Measurements from ENCODE around the gene MZT1.
"Not testable (repeated sequence)": the region's sequence is repeated elsewhere in the genome, so short reads cannot be mapped to it uniquely, and the experiment has no call there.

The MZT1 gene

GRCh38 chr13:72728290-72728605 lies 819 bp upstream of the MZT1 start:
- Histone ChIP-seq H3K27ac (ENCODE audit: insufficient read depth, low read length, poor library complexity, severe bottlenecking) (peak overlapping the region; percentile 62), H3K4me1 (ENCODE audit: control insufficient read depth, insufficient read depth, low read length, poor library complexity, severe bottlenecking) (peaks cover 9% of the 10 kb centered on the region), H3K27me3 (replicated peaks; ENCODE audit: control insufficient read depth, insufficient read depth, low read length, poor library complexity, severe bottlenecking) (no peaks in the 10 kb centered on the region), H3K9me3 (ENCODE audit: control insufficient read depth, low read length) (no peaks in the 10 kb centered on the region), H3K4me3 (ENCODE audit: insufficient read depth, low read depth, low read length, poor library complexity, severe bottlenecking) (peak overlapping the region; percentile 83), H3K36me3 (ENCODE audit: control insufficient read depth, insufficient read depth, low read length) (peaks cover 3% of the 10 kb centered on the region)
- DNase-seq = no peak

- H3K27ac ChIP-seq (ENCODE audit: insufficient read depth, low read length, poor library complexity, severe bottlenecking) = peak overlapping the region; percentile 68
- no peaks in the 10 kb centered on the region for H3K9me3 ChIP-seq (ENCODE audit: control insufficient read depth, low read length)
- H3K4me1 ChIP-seq (ENCODE audit: control insufficient read depth, insufficient read depth, low read length, poor library complexity, severe bottlenecking) = peaks cover 9% of the 10 kb centered on the region
- H3K27me3 ChIP-seq (replicated peaks; ENCODE audit: control insufficient read depth, insufficient read depth, low read length, poor library complexity, severe bottlenecking) = no peaks in the 10 kb centered on the region
- peak; percentile 0 to 46 (median 15) for DNase-seq
- peaks cover 3% of the 10 kb centered on the region for H3K36me3 ChIP-seq (ENCODE audit: control insufficient read depth, insufficient read depth, low read length)
- peak overlapping the region; percentile 83 for H3K4me3 ChIP-seq (ENCODE audit: insufficient read depth, low read depth, low read length, poor library complexity, severe bottlenecking)
Measured at GRCh38 chr13:72726726-72727416, 558 bp downstream of the MZT1 start.

- not testable (repeated sequence) for H3K36me3 ChIP-seq (ENCODE audit: control insufficient read depth, insufficient read depth, low read length); H3K27ac ChIP-seq (ENCODE audit: insufficient read depth, low read length, poor library complexity, severe bottlenecking); DNase-seq; H3K4me1 ChIP-seq (ENCODE audit: control insufficient read depth, insufficient read depth, low read length, poor library complexity, severe bottlenecking); H3K27me3 ChIP-seq (replicated peaks; ENCODE audit: control insufficient read depth, insufficient read depth, low read length, poor library complexity, severe bottlenecking); H3K9me3 ChIP-seq (ENCODE audit: control insufficient read depth, low read length)
- peak overlapping the region; percentile 83 for H3K4me3 ChIP-seq (ENCODE audit: insufficient read depth, low read depth, low read length, poor library complexity, severe bottlenecking)
Measured at GRCh38 chr13:72726185-72726584, 1.2 kb downstream of the MZT1 start.

GRCh38 chr13:72716776-72717175 lies 10.7 kb downstream of the MZT1 start:
- Histone ChIP-seq H3K36me3 (ENCODE audit: control insufficient read depth, insufficient read depth, low read length) (peaks cover 51% of the 10 kb centered on the region), H3K9me3 (ENCODE audit: control insufficient read depth, low read length) (peaks cover 5% of the 10 kb centered on the region), H3K4me1 (ENCODE audit: control insufficient read depth, insufficient read depth, low read length, poor library complexity, severe bottlenecking) (no peaks in the 10 kb centered on the region), H3K4me3 (ENCODE audit: insufficient read depth, low read depth, low read length, poor library complexity, severe bottlenecking) (no peak overlapping the region), H3K27ac (ENCODE audit: insufficient read depth, low read length, poor library complexity, severe bottlenecking) (no peak overlapping the region), H3K27me3 (replicated peaks; ENCODE audit: control insufficient read depth, insufficient read depth, low read length, poor library complexity, severe bottlenecking) (no peaks in the 10 kb centered on the region)
- DNase-seq = no peak

GRCh38 chr13:72700509-72700908 lies 26.9 kb downstream of the MZT1 start:
- H3K27me3 ChIP-seq (replicated peaks; ENCODE audit: control insufficient read depth, insufficient read depth, low read length, poor library complexity, severe bottlenecking) = no peaks in the 10 kb centered on the region
- no peaks in the 10 kb centered on the region for H3K4me1 ChIP-seq (ENCODE audit: control insufficient read depth, insufficient read depth, low read length, poor library complexity, severe bottlenecking)
- H3K36me3 ChIP-seq (ENCODE audit: control insufficient read depth, insufficient read depth, low read length) = no peaks in the 10 kb centered on the region
- no peak for DNase-seq
- no peak overlapping the region for H3K27ac ChIP-seq (ENCODE audit: insufficient read depth, low read length, poor library complexity, severe bottlenecking)
- H3K9me3 ChIP-seq (ENCODE audit: control insufficient read depth, low read length) = no peaks in the 10 kb centered on the region
- H3K4me3 ChIP-seq (ENCODE audit: insufficient read depth, low read depth, low read length, poor library complexity, severe bottlenecking) = no peak overlapping the region

GRCh38 chr13:72698164-72698563 lies 29.3 kb downstream of the MZT1 start:
- Histone ChIP-seq H3K36me3 (ENCODE audit: control insufficient read depth, insufficient read depth, low read length) (no peaks in the 10 kb centered on the region), H3K4me3 (ENCODE audit: insufficient read depth, low read depth, low read length, poor library complexity, severe bottlenecking) (no peak overlapping the region), H3K27me3 (replicated peaks; ENCODE audit: control insufficient read depth, insufficient read depth, low read length, poor library complexity, severe bottlenecking) (no peaks in the 10 kb centered on the region), H3K9me3 (ENCODE audit: control insufficient read depth, low read length) (no peaks in the 10 kb centered on the region), H3K4me1 (ENCODE audit: control insufficient read depth, insufficient read depth, low read length, poor library complexity, severe bottlenecking) (no peaks in the 10 kb centered on the region), H3K27ac (ENCODE audit: insufficient read depth, low read length, poor library complexity, severe bottlenecking) (no peak overlapping the region)
- no peak for DNase-seq

GRCh38 chr13:72696579-72696978 lies 30.9 kb downstream of the MZT1 start:
- H3K27me3 ChIP-seq (replicated peaks; ENCODE audit: control insufficient read depth, insufficient read depth, low read length, poor library complexity, severe bottlenecking) = no peaks in the 10 kb centered on the region
- no peak overlapping the region for H3K27ac ChIP-seq (ENCODE audit: insufficient read depth, low read length, poor library complexity, severe bottlenecking)
- H3K9me3 ChIP-seq (ENCODE audit: control insufficient read depth, low read length) = no peaks in the 10 kb centered on the region
- H3K36me3 ChIP-seq (ENCODE audit: control insufficient read depth, insufficient read depth, low read length) = no peaks in the 10 kb centered on the region
- no peaks in the 10 kb centered on the region for H3K4me1 ChIP-seq (ENCODE audit: control insufficient read depth, insufficient read depth, low read length, poor library complexity, severe bottlenecking)
- DNase-seq = no peak
- H3K4me3 ChIP-seq (ENCODE audit: insufficient read depth, low read depth, low read length, poor library complexity, severe bottlenecking) = no peak overlapping the region

GRCh38 chr13:72694314-72694713 lies 33.1 kb downstream of the MZT1 start:
- Histone ChIP-seq H3K27ac (ENCODE audit: insufficient read depth, low read length, poor library complexity, severe bottlenecking) (no peak overlapping the region), H3K27me3 (replicated peaks; ENCODE audit: control insufficient read depth, insufficient read depth, low read length, poor library complexity, severe bottlenecking) (no peaks in the 10 kb centered on the region), H3K9me3 (ENCODE audit: control insufficient read depth, low read length) (no peaks in the 10 kb centered on the region), H3K4me1 (ENCODE audit: control insufficient read depth, insufficient read depth, low read length, poor library complexity, severe bottlenecking) (no peaks in the 10 kb centered on the region), H3K4me3 (ENCODE audit: insufficient read depth, low read depth, low read length, poor library complexity, severe bottlenecking) (no peak overlapping the region), H3K36me3 (ENCODE audit: control insufficient read depth, insufficient read depth, low read length) (no peaks in the 10 kb centered on the region)
- DNase-seq = no peak

- no peaks in the 10 kb centered on the region for H3K4me1 ChIP-seq (ENCODE audit: control insufficient read depth, insufficient read depth, low read length, poor library complexity, severe bottlenecking)
- no peaks in the 10 kb centered on the region for H3K36me3 ChIP-seq (ENCODE audit: control insufficient read depth, insufficient read depth, low read length)
- no peaks in the 10 kb centered on the region for H3K9me3 ChIP-seq (ENCODE audit: control insufficient read depth, low read length)
- no peaks in the 10 kb centered on the region for H3K27me3 ChIP-seq (replicated peaks; ENCODE audit: control insufficient read depth, insufficient read depth, low read length, poor library complexity, severe bottlenecking)
- DNase-seq = no peak
- H3K4me3 ChIP-seq (ENCODE audit: insufficient read depth, low read depth, low read length, poor library complexity, severe bottlenecking) = no peak overlapping the region
- H3K27ac ChIP-seq (ENCODE audit: insufficient read depth, low read length, poor library complexity, severe bottlenecking) = no peak overlapping the region
Measured at GRCh38 chr13:72693832-72694231, 33.6 kb downstream of the MZT1 start.

- no peaks in the 10 kb centered on the region for H3K27me3 ChIP-seq (replicated peaks; ENCODE audit: control insufficient read depth, insufficient read depth, low read length, poor library complexity, severe bottlenecking)
- no peaks in the 10 kb centered on the region for H3K4me1 ChIP-seq (ENCODE audit: control insufficient read depth, insufficient read depth, low read length, poor library complexity, severe bottlenecking)
- no peak overlapping the region for H3K4me3 ChIP-seq (ENCODE audit: insufficient read depth, low read depth, low read length, poor library complexity, severe bottlenecking)
- H3K27ac ChIP-seq (ENCODE audit: insufficient read depth, low read length, poor library complexity, severe bottlenecking) = no peak overlapping the region
- DNase-seq = no peak
- no peaks in the 10 kb centered on the region for H3K9me3 ChIP-seq (ENCODE audit: control insufficient read depth, low read length)
- H3K36me3 ChIP-seq (ENCODE audit: control insufficient read depth, insufficient read depth, low read length) = no peaks in the 10 kb centered on the region
Measured at GRCh38 chr13:72692884-72693514, 34.4 kb downstream of the MZT1 start.
